Endothelial cell of umbilical vein (primary cell): ENCODE results near the gene PRDM1.

Experiments
- CTCF ChIP-seq, 2 donors: IDR thresholded peaks; 1 replicate in 1 of 2; 2 replicates in 1 of 2; pipeline ENCODE4 v1.5.1; 2011; ENCODE audit warnings: low read length in 2 of 2, mild to moderate bottlenecking in 2 of 2, moderate library complexity in 2 of 2, control low read depth in 1 of 2, inconsistent platforms in 1 of 2, low read depth in 1 of 2; ENCODE audit not compliant: insufficient read depth in 1 of 2; ENCODE audit errors: extremely low read depth in 1 of 2
- EZH2 ChIP-seq: IDR thresholded peaks from 2 replicates; pipeline ENCODE4 v1.6.1; 2012; ENCODE audit warnings: borderline replicate concordance, low read depth, mild to moderate bottlenecking, moderate library complexity, low read length, inconsistent platforms; ENCODE audit not compliant: severe bottlenecking
- FOS ChIP-seq: IDR thresholded peaks from 2 replicates; pipeline ENCODE4 v1.6.1; 2011; ENCODE audit warnings: mild to moderate bottlenecking, low read length, moderate library complexity, borderline replicate concordance; ENCODE audit not compliant: insufficient read depth
- GATA2 ChIP-seq: IDR thresholded peaks from 2 replicates; pipeline ENCODE4 v1.7.0; 2011; ENCODE audit warnings: low read depth, mild to moderate bottlenecking, moderate library complexity, mixed read lengths, low read length; ENCODE audit not compliant: insufficient read length, insufficient read depth
- MAX ChIP-seq: IDR thresholded peaks from 2 replicates; pipeline ENCODE4 v1.6.1; 2011; ENCODE audit not compliant: insufficient read depth, insufficient read length
- POLR2A ChIP-seq: IDR thresholded peaks from 2 replicates; pipeline ENCODE4 v1.6.1; 2012; ENCODE audit warnings: low read depth, mild to moderate bottlenecking, control low read depth, low read length
- POLR2AphosphoS5 ChIP-seq: IDR thresholded peaks from 2 replicates; pipeline ENCODE4 v1.6.1; 2012; ENCODE audit warnings: low read depth, mild to moderate bottlenecking, control low read depth, low read length, moderate library complexity; ENCODE audit not compliant: insufficient read depth

GRCh38 chr6:106117579-106117978 is 31.4 kb downstream of the PRDM1 start:
- TF ChIP-seq CTCF (IDR thresholded peaks at IDR 0.05; ENCODE audit: extremely low read depth in 1 of 2, insufficient read depth in 1 of 2, low read depth in 1 of 2, low read length in 2 of 2) (no peak), POLR2A (no peak), EZH2 (no peak), FOS (no peak), GATA2 (no peak), MAX (no peak), POLR2AphosphoS5 (no peak)
